A549 treated with DMSO at 1 μM for 4 hours (cell line): ENCODE measurements around the gene PAK3. TPM values are rescaled to one million over a fixed set of nuclear protein-coding genes. Genes with fewer than 3 reads are reported as not detected.

Experiments
- total RNA-seq: library from RNA; stranded (reverse); fragments of 200-300 nt; extraction: Qiagen RNA extraction; gene quantifications from 5 replicates; pipeline ENCODE4 v1.2.3, GENCODE V29; 2022; ENCODE audit warnings: low read depth

The PAK3 gene
- 0.05 to 0.17 TPM in 2 of 5 replicates, not detected in the others for total RNA-seq

DNA sequence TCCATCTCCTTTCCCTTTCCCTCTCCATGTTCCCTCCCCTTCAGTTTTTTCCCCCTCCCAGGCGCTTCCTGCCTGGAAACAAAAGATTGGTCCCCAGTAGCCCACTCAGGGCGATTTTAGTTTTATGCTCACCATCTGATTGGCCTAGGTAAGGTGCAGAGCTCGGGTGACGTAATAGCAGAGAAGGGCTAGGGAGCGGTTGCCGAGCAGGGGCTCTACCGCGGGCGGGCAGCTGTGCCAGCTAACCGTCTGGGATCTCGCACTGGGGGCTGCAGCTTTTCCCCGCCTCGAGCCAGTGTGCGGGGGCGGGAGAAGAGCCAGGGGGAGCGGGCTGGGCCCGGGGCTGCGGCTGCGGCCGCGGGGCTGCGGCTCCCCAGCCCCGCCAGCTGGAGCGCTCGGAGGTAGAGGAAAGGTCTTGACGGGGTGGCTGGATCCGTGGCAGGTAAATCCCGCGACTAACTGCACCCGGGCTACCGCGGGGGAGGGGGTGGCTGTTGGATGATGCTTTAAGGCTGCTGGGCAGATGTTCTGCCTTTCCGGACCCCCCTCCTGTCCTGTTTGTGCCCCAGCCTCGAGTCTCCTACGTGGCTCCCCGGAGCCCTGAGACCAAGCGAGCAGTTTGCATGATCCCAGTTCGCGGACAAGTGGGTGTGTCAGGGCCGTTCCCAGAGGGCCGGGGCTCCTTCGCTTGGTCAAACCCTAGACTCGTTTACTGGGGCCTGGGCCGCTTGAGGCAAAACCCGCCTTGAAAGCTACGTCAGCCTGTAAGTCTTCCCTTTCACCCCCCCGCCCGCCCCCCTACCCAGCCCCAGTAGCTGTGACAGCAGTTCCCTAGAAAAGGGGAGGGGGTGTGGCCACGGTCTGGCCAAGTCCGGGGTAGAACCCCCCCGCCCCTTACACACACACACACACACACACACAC, at the start of gene PAK3:
Gene PAK3, plus strand, starts transcription at position 218 of the 922 bp plus-strand sequence. CDS start 26,913 bp downstream, outside the sequence.

DNA sequence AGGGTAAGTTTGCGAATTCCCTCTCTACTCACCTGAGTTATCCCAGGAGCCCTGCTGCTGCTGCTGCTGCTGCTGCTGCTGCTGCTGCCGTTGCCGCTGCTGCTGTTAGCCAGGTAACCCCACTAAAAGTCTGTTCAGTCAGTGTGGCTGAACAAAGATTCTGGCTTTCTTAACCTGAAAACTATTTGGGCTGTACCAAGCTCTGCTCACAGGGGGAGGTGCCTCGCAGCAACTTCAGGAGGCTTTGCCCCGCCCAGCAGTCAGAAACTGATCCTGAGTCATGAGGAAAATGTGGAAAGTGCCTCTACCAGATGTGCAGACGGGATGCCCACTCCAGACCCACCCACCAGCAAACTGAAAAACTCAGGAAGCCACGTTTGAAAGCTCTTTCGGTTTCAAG, 174.3 kb downstream of the PAK3 start, which contains the start of gene CAPN6:
Gene CAPN6, minus strand, starts transcription at position 145 of the 400 bp plus-strand sequence. CDS start 6,547 bp downstream, outside the sequence.

Other genes with a start within 250 kb of the PAK3 start
- gene CAPN6, start 174.3 kb downstream of the PAK3 start, total RNA-seq: not detected in 5 replicates